Testis (tissue), 2 donors: ENCODE results near the gene SSPN.

ENCODE experiments used
- CTCF ChIP-seq, 3 experiments: fragments of 450-650 bp in 2 of 3; fragments of 200-600 bp in 1 of 3; sonication (generic) in 1 of 3; IDR thresholded peaks; one replicate each; pipeline ENCODE4 v1.5.1; 2016 to 2019; ENCODE audit warnings: antibody characterized with exemption in 3 of 3, mild to moderate bottlenecking in 2 of 3, moderate library complexity in 1 of 3
- POLR2A ChIP-seq: fragments of 450-650 bp; IDR thresholded peaks from one replicate; pipeline ENCODE4 v1.6.1; 2017; ENCODE audit warnings: antibody characterized with exemption, mild to moderate bottlenecking, moderate library complexity

GRCh38 chr12:26172013-26172412, 23.4 kb upstream of the SSPN start:
- TF ChIP-seq POLR2A (no peak), CTCF (IDR thresholded peaks at IDR 0.05) (no peak)
